Measurements from ENCODE around the gene ACOX1.

ACOX1 gene

GRCh38 chr17:75978938-75979704 lies at the start of gene ACOX1, which contains the start of gene TEN1:
ACOX1 (minus strand) TSS chr17:75979166; CDS start chr17:75979073, 93 bp downstream.
TEN1 (plus strand) TSS chr17:75979240; CDS start chr17:75986193, 6,953 bp downstream.
- Histone ChIP-seq H3K4me1 (peaks cover 45% of the 10 kb centered on the region), H4K20me1 (no peaks in the 10 kb centered on the region), H3K4me3 (peak within 1 kb of the TSS; percentile 88), H3K9me3 (no peaks in the 10 kb centered on the region), H3K9ac (peak within 1 kb of the TSS; percentile 98), H3K27me3 (no peaks in the 10 kb centered on the region), H3K27ac (peak within 1 kb of the TSS; percentile 97), H3K4me2 (peak within 1 kb of the TSS; percentile 91), H3K36me3 (no peaks in the 10 kb centered on the region)
- no peak for TF ChIP-seq Cebpa-rat (IDR thresholded peaks at IDR 0.05)

DNA sequence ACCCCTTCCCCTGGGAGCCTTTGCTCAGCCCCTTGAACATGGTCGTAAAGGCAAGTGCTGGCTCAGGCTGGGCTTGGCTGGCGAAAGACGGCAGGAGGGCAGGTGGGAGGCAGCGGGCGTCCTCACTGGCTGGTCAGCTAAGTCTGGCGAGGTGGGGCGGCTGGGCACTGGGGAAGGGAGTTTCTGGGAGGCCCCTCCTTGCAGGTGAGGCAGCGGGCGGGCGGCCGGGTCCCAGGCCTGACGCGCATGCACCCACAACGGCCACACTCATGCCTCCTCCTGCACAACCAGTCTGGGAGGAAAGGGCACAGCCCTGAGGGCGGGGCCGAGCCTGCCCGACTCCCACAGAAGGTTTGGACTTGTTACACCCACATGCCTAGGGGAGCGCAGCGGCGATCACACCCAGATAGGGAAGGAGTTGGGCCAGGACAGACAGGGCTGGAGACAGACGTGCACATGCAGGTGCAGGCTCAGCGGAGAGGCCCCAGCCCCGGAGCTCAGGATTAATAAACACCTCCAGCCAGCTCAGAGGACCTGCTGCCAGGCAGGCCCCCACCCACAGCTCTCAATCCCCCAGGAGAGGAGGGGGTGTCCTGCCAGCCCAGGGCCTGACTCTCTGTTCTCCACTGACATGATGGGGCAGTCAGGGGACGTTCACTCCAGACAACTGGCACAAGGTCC lies 48.3 kb upstream of the ACOX1 start, which contains the start of gene EVPL:
EVPL (minus strand) TSS at position 148 of the 681 bp plus-strand sequence; CDS start at position 40, 108 bp downstream.
- Histone ChIP-seq H3K4me2 (peak within 1 kb of the TSS; percentile 93), H3K27me3 (no peaks in the 10 kb centered on the region), H3K36me3 (no peaks in the 10 kb centered on the region), H4K20me1 (no peaks in the 10 kb centered on the region), H3K4me1 (peaks cover 48% of the 10 kb centered on the region), H3K9ac (0 out of 2 replicates have a peak within 1 kb of the TSS, but pooled peaks have one; percentile 24), H3K27ac (peak within 1 kb of the TSS; percentile 91), H3K9me3 (peaks cover 2% of the 10 kb centered on the region; the same call in 1 of the 2 replicates), H3K4me3 (no peak within 1 kb of the TSS)
- no peak for TF ChIP-seq Cebpa-rat (IDR thresholded peaks at IDR 0.05)

DNA sequence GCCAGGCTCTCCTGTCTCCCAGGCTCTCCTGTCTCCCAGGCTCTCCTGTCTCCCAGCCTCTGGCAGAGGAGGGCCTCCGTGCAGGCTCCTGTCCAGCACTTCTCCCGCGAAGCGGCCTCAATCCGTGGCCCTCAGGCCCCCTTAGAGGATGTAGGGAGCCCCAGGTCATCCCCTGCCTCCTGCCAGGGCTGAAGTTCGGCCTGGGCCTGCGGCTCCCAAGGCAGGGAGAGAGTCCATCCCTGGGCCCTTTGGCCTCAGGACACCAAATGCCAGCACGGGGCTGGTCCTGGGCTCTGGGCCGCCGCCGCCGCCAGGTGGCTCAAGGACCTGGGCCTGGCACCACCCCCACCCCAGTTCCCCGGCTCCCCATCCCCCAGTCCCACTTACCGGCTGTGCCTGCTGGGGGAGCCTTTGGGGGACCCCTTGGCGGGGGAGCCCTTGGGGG lies 47.8 kb upstream of the ACOX1 start:
- Histone ChIP-seq H3K27me3 (no peaks in the 10 kb centered on the region), H3K9me3 (no peaks in the 10 kb centered on the region), H3K4me3 (no peak overlapping the region), H3K4me1 (peaks cover 48% of the 10 kb centered on the region), H3K27ac (peak overlapping the region; percentile 59), H3K36me3 (no peaks in the 10 kb centered on the region), H3K9ac (0 out of 2 replicates have a peak overlapping the region, but pooled peaks have one; percentile 24), H3K4me2 (no peak overlapping the region; the same call in 1 of the 2 replicates), H4K20me1 (no peaks in the 10 kb centered on the region)
- no peak for TF ChIP-seq Cebpa-rat (IDR thresholded peaks at IDR 0.05)

- Histone ChIP-seq H3K4me2 (no peak overlapping the region), H3K4me1 (peaks cover 56% of the 10 kb centered on the region), H3K4me3 (no peak overlapping the region), H3K27ac (no peak overlapping the region), H3K27me3 (no peaks in the 10 kb centered on the region), H3K9me3 (no peaks in the 10 kb centered on the region), H3K9ac (no peak overlapping the region), H3K36me3 (no peaks in the 10 kb centered on the region), H4K20me1 (no peaks in the 10 kb centered on the region)
- TF ChIP-seq Cebpa-rat (IDR thresholded peaks at IDR 0.05): no peak
Observed at GRCh38 chr17:76025294-76025693, 46.3 kb upstream of the ACOX1 start.

DNA sequence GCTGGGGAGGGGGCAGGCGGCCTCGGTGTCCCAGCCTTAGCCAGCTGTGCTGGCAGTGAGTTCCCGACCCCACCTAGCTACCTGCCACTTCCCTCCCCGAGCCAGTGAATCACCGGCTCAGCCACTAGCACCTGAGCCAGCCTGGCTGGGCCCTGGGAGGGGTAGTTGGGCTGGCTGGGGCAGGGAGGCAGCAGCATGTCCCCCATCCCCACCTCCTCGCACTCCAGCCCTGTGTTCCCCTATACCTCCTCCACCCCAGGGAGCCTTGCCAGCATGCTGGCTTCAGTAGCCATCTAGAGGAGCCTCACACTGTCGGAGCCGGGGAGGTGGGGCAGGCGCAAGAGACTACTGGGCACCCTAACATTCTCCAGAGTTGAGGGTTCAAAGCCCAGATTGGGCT lies 45.4 kb upstream of the ACOX1 start:
- Histone ChIP-seq H4K20me1 (no peaks in the 10 kb centered on the region), H3K27me3 (no peaks in the 10 kb centered on the region), H3K9ac (no peak overlapping the region), H3K4me2 (no peak overlapping the region), H3K36me3 (no peaks in the 10 kb centered on the region), H3K4me3 (no peak overlapping the region), H3K27ac (no peak overlapping the region), H3K4me1 (peaks cover 56% of the 10 kb centered on the region), H3K9me3 (no peaks in the 10 kb centered on the region)
- TF ChIP-seq Cebpa-rat (IDR thresholded peaks at IDR 0.05): no peak

GRCh38 chr17:76023900-76024237 lies 44.9 kb upstream of the ACOX1 start:
- no peak overlapping the region for H3K27ac ChIP-seq
- no peaks in the 10 kb centered on the region for H4K20me1 ChIP-seq
- H3K4me3 ChIP-seq: no peak overlapping the region
- no peak overlapping the region for H3K4me2 ChIP-seq
- H3K4me1 ChIP-seq: peaks cover 56% of the 10 kb centered on the region
- no peaks in the 10 kb centered on the region for H3K36me3 ChIP-seq
- H3K9ac ChIP-seq: no peak overlapping the region
- TF ChIP-seq Cebpa-rat (IDR thresholded peaks at IDR 0.05): no peak
- H3K9me3 ChIP-seq: no peaks in the 10 kb centered on the region
- H3K27me3 ChIP-seq: no peaks in the 10 kb centered on the region

DNA sequence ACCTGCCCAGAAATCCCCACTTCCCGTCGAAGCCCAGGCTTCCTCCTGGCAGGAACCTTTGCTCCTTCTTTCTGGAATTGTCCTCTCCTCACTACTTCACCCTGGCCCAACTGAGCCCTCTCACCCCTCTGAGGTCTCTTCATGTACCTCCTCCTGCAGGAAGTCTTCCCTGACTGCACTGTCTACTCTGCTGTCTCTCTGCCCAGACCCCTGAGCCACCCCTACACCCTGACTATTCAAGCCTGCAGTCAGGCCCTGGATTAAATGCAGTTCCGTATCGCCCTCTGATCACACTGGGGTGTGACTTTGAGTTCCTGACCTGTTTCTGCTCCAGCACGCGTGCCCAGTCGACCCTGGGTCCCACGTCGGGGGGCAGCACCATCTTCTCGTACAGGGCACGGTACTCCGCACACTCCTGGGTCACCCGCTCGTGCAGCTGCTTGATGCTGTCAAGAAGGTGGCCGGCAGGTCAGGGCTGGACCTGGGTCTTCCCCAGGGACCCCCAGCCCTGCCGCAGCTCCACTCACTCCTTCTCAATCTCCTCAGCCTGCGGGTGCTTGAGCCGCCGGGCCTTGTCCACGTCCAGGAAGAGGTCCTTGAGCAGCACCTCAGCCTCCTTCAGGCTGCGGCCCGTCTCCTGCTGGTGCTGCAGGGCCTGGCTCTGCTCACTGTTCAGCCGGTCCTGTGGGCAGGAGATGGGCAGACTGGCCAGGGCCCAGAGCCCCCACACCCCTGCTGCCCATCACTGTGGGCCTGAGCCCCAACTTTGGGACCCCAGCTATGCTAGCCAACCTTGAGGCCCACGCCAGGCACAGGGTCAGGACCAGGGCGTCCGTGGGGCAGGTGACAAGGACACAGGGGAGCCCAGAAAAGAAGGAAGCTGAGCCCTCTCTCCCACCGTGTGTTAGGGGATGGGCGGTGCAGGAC lies 44.3 kb upstream of the ACOX1 start:
- H3K4me2 ChIP-seq: no peak overlapping the region
- TF ChIP-seq Cebpa-rat (IDR thresholded peaks at IDR 0.05): no peak
- no peak overlapping the region for H3K9ac ChIP-seq
- H4K20me1 ChIP-seq: no peaks in the 10 kb centered on the region
- no peaks in the 10 kb centered on the region for H3K9me3 ChIP-seq
- no peaks in the 10 kb centered on the region for H3K36me3 ChIP-seq
- no peak overlapping the region for H3K27ac ChIP-seq
- H3K27me3 ChIP-seq: no peaks in the 10 kb centered on the region
- peaks cover 49% of the 10 kb centered on the region for H3K4me1 ChIP-seq
- H3K4me3 ChIP-seq: no peak overlapping the region

DNA sequence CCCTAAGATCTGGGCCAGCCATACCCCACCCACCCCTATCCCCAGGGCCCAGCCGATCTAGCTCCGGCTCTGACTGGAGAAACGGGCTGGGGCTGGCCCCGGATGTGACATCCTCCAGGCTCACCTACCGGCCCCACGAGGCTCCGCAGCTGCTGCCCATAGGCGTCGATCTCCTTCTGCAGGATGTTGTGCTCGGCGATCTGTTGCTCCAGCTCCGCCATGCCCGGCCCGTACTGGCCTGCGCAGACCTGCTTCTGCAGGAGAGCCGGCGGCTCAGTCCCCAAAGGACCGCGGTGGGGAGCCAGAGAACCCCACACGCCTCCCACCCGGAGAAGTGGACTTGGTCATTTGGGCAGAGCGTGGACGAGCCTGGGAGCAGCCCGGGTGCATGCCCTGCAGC lies 43.3 kb upstream of the ACOX1 start:
- Histone ChIP-seq H4K20me1 (no peaks in the 10 kb centered on the region), H3K4me2 (no peak overlapping the region), H3K9ac (no peak overlapping the region), H3K9me3 (no peaks in the 10 kb centered on the region), H3K27me3 (no peaks in the 10 kb centered on the region), H3K36me3 (no peaks in the 10 kb centered on the region), H3K4me1 (peaks cover 40% of the 10 kb centered on the region), H3K27ac (no peak overlapping the region), H3K4me3 (no peak overlapping the region)
- no peak for TF ChIP-seq Cebpa-rat (IDR thresholded peaks at IDR 0.05)

- H3K36me3 ChIP-seq: no peaks in the 10 kb centered on the region
- H4K20me1 ChIP-seq: no peaks in the 10 kb centered on the region
- no peaks in the 10 kb centered on the region for H3K9me3 ChIP-seq
- peaks cover 49% of the 10 kb centered on the region for H3K4me1 ChIP-seq
- peak overlapping the region; percentile 42; the same call in 1 of the 2 replicates for H3K4me2 ChIP-seq
- TF ChIP-seq Cebpa-rat (IDR thresholded peaks at IDR 0.05): no peak
- no peak overlapping the region for H3K4me3 ChIP-seq
- H3K9ac ChIP-seq: no peak overlapping the region
- no peaks in the 10 kb centered on the region for H3K27me3 ChIP-seq
- H3K27ac ChIP-seq: no peak overlapping the region
Observed at GRCh38 chr17:76019833-76020467, 41.0 kb upstream of the ACOX1 start.

Data from BLaER1 (cell line).